Measurements from ENCODE around the gene ZNF236. TPM values are rescaled to one million over a fixed set of nuclear protein-coding genes. Genes with fewer than 3 reads are reported as not detected.
"Not testable (repeated sequence)": the region's sequence is repeated elsewhere in the genome, so short reads cannot be mapped to it uniquely, and the experiment has no call there.

The ZNF236 gene
- total RNA-seq, 2 experiments from 2014 or later: 18.2 to 24.3 TPM

DNA sequence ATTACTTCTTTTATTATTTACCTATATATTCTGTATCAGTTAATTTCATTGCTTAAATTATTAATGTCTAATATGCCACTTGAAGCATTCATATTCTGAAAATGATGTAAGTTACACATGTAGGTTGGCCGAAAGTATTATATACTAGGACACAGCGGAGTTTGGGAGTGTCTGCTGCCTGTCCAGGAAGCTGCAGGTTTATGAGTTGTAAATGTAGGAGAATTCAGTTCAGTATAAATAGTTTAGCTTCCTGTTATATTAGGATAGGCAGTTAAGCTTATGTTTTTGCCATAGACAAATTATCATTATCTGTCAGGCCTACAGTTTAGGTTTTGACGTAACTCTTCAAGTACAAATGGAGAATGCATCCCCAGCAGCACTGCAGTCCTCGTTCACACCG is 18.9 kb upstream of the ZNF236 start:
- peaks cover 4% of the 10 kb centered on the region for H3K36me3 Mint-ChIP-seq (ENCODE audit: low read depth)
- H3K9me3 Mint-ChIP-seq (ENCODE audit: insufficient read depth): no peaks in the 10 kb centered on the region
- peaks cover 4% of the 10 kb centered on the region for H3K27me3 Mint-ChIP-seq (ENCODE audit: low read depth)
- ChIA-PET CTCF (interaction anchor here (0.6 to 4.5 kb wide), 56 partner anchors 9 to 847 kb away, joined by 3 to 64 read pairs (median 5); partner anchors contain the start of gene ZNF236), POLR2A (interaction anchor here (1.7 kb wide), 1 partner anchor 18 kb away, joined by 4 read pairs; the partner anchor contains the start of gene ZNF236)
- no peak overlapping the region for H3K27ac Mint-ChIP-seq
- H3K4me1 Mint-ChIP-seq (ENCODE audit: low read depth): peaks cover 14% of the 10 kb centered on the region
- DNase-seq: no peak
- no peak for ATAC-seq
- no peak overlapping the region for H3K4me3 Mint-ChIP-seq

DNA sequence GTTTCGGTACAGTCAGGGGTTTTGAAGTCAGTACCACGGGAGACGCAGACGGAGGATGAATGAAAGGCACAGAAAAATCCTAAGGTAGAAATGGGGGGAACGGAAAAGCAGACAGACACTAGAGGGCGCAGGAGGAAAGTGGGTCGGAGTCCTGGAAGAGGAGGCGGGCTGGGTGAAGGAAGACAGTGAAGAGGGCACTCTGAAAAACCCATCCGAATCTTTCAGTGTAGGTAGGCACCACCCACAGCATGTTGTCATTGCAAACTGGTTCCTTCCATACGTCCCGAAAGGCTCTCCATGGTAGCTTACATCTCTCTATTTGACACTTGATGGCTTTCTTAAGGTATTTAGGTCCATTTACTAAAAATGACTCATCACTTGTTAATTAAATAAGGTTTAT is 18.5 kb upstream of the ZNF236 start:
- POLR2A ChIA-PET: interaction anchor here (1.7 kb wide), 1 partner anchor 18 kb away, joined by 4 read pairs; the partner anchor contains the start of gene ZNF236
- Mint-ChIP-seq H3K27me3 (ENCODE audit: low read depth) (peaks cover 4% of the 10 kb centered on the region), H3K9me3 (ENCODE audit: insufficient read depth) (no peaks in the 10 kb centered on the region), H3K4me3 (no peak overlapping the region), H3K4me1 (ENCODE audit: low read depth) (peaks cover 14% of the 10 kb centered on the region), H3K36me3 (ENCODE audit: low read depth) (peaks cover 4% of the 10 kb centered on the region), H3K27ac (no peak overlapping the region)
- DNase-seq: peak; percentile 81
- ATAC-seq: peak; percentile 77
- CTCF ChIA-PET: interaction anchor here (0.6 to 4.5 kb wide), 47 partner anchors 9 to 847 kb away, joined by 3 to 64 read pairs (median 6); partner anchors contain the start of gene ZNF236

DNA sequence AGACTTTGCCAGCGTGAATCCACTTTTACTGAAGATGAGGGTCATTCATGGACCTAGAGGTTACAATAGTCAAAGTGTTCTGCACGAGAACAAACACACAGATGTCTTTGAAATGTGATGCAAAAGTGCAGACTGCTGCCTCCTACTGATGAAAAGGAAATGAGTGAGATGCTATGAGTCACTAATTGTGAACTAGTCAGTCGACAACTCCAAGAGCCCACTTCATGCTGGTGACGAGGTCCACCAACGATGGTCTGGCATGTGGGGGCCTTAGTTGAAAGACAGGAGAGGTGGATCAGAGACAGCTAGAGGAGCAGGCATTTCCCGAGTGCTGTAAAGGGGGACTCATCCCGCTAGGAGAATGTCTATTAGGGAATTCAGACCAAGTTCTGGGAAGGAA is 17.1 kb upstream of the ZNF236 start:
- H3K36me3 Mint-ChIP-seq (ENCODE audit: low read depth): peaks cover 4% of the 10 kb centered on the region
- ATAC-seq: no peak
- POLR2A ChIA-PET: no interaction called here
- CTCF ChIA-PET: no interaction called here
- no peak overlapping the region for H3K4me3 Mint-ChIP-seq
- peaks cover 14% of the 10 kb centered on the region for H3K4me1 Mint-ChIP-seq (ENCODE audit: low read depth)
- H3K27ac Mint-ChIP-seq: no peak overlapping the region
- H3K27me3 Mint-ChIP-seq (ENCODE audit: low read depth): peaks cover 2% of the 10 kb centered on the region
- no peak for DNase-seq
- H3K9me3 Mint-ChIP-seq (ENCODE audit: insufficient read depth): no peaks in the 10 kb centered on the region

DNA sequence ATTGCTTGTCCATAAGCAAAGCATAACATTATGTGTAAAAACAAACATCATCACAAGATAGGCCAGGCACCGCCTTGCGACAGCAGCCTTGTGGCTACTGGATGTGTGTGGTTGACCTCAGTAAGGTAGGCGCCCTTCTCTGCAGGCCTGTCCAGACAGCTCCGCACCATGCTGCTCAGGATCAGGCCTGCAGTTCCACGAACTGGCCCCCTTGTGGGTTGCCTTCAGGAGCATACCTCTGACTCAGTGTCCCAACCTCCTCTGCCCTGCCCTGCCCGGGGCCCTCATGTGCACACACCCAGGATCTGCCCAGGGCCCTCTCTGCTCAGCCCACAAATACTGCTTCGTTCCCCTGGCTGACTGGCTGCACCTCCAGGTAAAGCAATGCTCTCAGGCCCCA is 16.1 kb upstream of the ZNF236 start:
- ChIA-PET CTCF (no interaction called here), POLR2A (no interaction called here)
- Mint-ChIP-seq H3K9me3 (ENCODE audit: insufficient read depth) (no peaks in the 10 kb centered on the region), H3K27ac (no peak overlapping the region), H3K27me3 (ENCODE audit: low read depth) (peaks cover 2% of the 10 kb centered on the region), H3K36me3 (ENCODE audit: low read depth) (peaks cover 4% of the 10 kb centered on the region), H3K4me1 (ENCODE audit: low read depth) (peaks cover 14% of the 10 kb centered on the region), H3K4me3 (no peak overlapping the region)
- DNase-seq (no peak), ATAC-seq (no peak)

DNA sequence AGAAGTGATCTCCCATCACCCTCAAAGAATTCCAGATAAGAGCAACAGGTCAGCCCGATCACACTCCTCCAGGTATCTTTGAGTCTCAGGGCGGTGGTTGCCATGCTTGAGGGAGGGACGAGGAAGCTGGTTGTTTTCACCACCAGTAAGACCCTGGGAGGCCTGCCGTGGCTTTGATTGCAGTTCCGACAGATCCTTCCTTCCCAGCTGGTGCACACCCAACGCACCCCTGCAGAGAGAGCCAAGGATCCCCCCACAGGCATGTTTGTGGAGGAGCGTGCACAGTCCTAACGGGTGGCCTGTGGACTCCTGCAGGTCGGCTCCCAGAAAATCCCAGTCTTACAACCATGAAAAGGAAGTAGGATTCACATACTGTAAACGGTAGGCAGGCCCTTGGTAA is 13.8 kb upstream of the ZNF236 start:
- ChIA-PET POLR2A (no interaction called here), CTCF (no interaction called here)
- DNase-seq: no peak
- Mint-ChIP-seq H3K27me3 (ENCODE audit: low read depth) (no peaks in the 10 kb centered on the region), H3K4me1 (ENCODE audit: low read depth) (peaks cover 11% of the 10 kb centered on the region), H3K4me3 (no peak overlapping the region), H3K27ac (no peak overlapping the region), H3K36me3 (ENCODE audit: low read depth) (peaks cover 11% of the 10 kb centered on the region), H3K9me3 (ENCODE audit: insufficient read depth) (no peaks in the 10 kb centered on the region)
- ATAC-seq: no peak

DNA sequence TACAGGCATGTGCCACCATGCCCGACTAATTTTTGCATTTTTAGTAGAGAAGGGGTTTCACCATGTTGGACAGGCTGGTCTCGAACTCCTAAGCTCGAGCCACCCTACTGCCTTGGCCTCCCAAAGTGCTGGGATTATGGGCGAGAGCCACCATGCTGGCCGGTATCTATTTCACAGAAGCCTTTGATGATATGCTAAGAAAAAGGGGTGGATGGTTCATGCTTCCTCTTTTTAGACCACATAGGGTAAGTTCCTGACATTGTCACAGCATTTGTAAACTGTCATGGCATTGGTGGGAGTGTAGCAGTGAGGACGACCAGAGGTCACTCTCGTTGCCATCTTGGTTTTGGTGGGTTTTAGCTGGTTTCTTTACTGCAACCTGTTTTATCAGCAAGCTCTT is 10.8 kb upstream of the ZNF236 start:
- H3K27ac Mint-ChIP-seq; H3K27me3 Mint-ChIP-seq (ENCODE audit: low read depth); H3K4me3 Mint-ChIP-seq; H3K4me1 Mint-ChIP-seq (ENCODE audit: low read depth); ATAC-seq; DNase-seq; H3K9me3 Mint-ChIP-seq (ENCODE audit: insufficient read depth); POLR2A ChIA-PET: not testable (repeated sequence)
- CTCF ChIA-PET: interaction anchor here (3.9 kb wide), 1 partner anchor 9 kb away, joined by 33 read pairs; no protein-coding TSS in a partner anchor
- H3K36me3 Mint-ChIP-seq (ENCODE audit: low read depth): peaks cover 21% of the 10 kb centered on the region

DNA sequence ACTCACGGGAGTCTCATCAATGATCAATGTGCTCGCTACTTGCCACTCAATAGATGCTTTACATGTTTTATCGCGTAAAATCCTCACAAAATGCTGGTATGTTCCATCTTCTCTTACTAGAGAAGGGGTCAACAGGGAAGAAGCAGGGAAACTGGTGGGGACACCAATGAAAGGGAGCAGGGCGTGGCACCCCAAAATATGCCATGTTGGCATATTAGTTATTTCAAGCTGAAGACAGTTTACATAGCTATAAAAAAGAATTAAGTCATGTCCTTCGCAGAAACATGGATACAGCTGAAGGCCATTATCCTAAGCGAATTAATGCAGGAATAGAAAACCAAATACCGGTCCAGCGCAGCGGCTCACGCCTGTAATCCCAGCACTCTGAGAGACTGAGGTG is 8.1 kb upstream of the ZNF236 start:
- no peak overlapping the region for H3K4me3 Mint-ChIP-seq
- H3K4me1 Mint-ChIP-seq (ENCODE audit: low read depth): peaks cover 11% of the 10 kb centered on the region
- ATAC-seq (no peak), DNase-seq (no peak)
- no peak overlapping the region for H3K27ac Mint-ChIP-seq
- H3K36me3 Mint-ChIP-seq (ENCODE audit: low read depth): peaks cover 30% of the 10 kb centered on the region
- ChIA-PET CTCF (interaction anchor here (3.9 kb wide), 1 partner anchor 12 kb away, joined by 33 read pairs; no protein-coding TSS in a partner anchor), POLR2A (no interaction called here)
- no peaks in the 10 kb centered on the region for H3K27me3 Mint-ChIP-seq (ENCODE audit: low read depth)
- H3K9me3 Mint-ChIP-seq (ENCODE audit: insufficient read depth): no peaks in the 10 kb centered on the region

DNA sequence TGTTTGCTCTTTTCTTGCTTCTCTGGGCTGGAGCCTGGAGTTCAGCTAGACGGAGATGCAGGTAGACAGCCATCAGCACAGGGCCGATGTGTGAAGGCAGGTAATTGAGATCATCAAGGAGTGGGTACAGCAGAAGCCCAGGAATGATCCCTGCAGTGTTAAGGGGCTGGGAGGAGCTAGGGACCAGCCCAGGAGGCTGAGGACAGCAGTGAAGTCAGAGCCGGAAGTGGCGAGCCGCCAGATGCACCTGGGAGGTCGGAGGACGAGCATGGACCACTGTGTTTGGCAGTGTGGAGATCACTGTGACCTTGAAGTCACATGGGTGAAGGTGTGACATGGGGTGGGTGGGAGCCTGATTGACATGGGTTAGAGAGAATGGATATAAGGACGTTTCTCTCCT is 6.2 kb upstream of the ZNF236 start:
- H3K27ac Mint-ChIP-seq: no peak overlapping the region

DNA sequence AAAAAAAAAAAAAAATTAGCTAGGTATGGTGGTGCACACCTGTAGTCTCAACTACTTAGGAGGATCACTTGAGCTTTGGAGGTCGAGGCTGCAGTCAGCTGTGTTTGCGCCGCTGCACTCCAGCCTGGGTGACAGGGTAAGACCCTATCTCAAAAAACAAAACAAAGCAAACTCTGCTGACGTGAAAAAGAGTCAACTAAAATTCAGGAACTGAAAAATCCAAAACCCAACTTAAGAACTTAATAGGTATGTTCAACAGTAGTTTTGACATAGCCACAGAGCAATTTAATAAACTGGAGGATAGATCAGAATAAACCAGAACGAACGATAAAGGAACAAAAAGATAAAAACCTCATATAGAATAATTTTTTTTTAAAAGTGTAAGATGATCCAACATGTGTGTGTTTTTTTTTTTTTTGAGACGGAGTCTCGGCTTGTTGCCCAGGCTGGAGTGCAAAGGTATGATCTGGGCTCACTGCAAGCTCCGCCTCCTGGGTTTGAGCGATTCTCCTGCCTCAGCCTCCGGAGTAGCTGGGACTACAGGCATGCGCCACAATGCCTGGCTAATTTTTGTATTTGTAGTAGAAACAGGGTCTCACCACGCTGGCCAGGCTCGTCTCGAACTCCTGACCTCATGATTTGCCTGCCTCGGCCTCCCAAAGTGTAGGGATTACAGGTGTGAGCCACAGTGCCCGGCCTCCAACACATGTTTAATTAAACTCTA is 4.3 kb upstream of the ZNF236 start:
- ChIA-PET POLR2A (interaction anchor here (0.8 kb wide), 1 partner anchor 16 kb away, joined by 3 read pairs; no protein-coding TSS in a partner anchor), CTCF (interaction anchor here (1.7 kb wide), 1 partner anchor 15 kb away, joined by 6 read pairs; no protein-coding TSS in a partner anchor)
- H3K27me3 Mint-ChIP-seq (ENCODE audit: low read depth): no peaks in the 10 kb centered on the region
- DNase-seq: no peak
- H3K4me1 Mint-ChIP-seq (ENCODE audit: low read depth): peaks cover 20% of the 10 kb centered on the region
- no peak overlapping the region for H3K4me3 Mint-ChIP-seq
- ATAC-seq: no peak
- no peak overlapping the region for H3K27ac Mint-ChIP-seq
- H3K9me3 Mint-ChIP-seq (ENCODE audit: insufficient read depth): no peaks in the 10 kb centered on the region
- peaks cover 44% of the 10 kb centered on the region for H3K36me3 Mint-ChIP-seq (ENCODE audit: low read depth)

More for the DNA sequence above, 6.2 kb upstream of the ZNF236 start:
- Mint-ChIP-seq H3K27me3 (ENCODE audit: low read depth) (no peaks in the 10 kb centered on the region), H3K4me3 (no peak overlapping the region), H3K4me1 (ENCODE audit: low read depth) (peaks cover 25% of the 10 kb centered on the region), H3K36me3 (ENCODE audit: low read depth) (peaks cover 43% of the 10 kb centered on the region), H3K9me3 (ENCODE audit: insufficient read depth) (no peaks in the 10 kb centered on the region)
- ChIA-PET POLR2A (interaction anchor here (0.5 kb wide), 1 partner anchor 15 kb away, joined by 3 read pairs; no protein-coding TSS in a partner anchor), CTCF (no interaction called here)
- ATAC-seq (no peak), DNase-seq (no peak)

DNA sequence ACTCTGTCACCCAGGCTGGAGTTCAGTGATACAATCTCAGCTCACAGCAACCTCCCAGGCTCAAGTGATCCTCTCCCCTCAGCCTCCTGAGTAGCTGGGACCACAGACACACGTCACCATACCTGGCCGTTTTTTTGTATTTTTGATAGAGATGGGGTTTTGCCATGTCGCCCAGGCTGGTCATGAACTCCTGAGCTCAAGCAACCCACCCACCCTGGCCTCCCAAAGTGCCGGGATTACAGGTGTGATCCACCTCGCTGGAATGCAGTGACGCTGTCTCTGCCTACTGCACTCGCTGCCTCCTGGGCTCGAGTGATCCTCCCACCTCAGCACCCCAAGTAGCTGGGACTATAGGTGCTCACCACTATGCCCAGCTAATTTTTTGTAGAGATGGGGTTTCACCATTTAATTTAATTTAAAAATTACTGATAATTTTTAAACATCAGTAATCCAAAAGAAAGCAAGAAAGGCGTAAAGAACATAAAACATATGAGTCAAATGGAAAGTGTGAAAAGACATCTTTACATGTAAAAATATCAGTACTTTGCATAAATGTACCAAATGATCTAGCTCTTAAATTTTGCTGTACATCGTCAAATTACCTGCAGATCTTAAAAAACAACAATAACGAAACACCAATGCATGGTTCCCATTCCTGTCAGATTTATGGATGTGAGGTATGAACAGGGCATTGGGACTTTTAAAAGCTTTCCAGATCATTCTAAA is 2.8 kb upstream of the ZNF236 start:
- Mint-ChIP-seq H3K27ac (peak overlapping the region; percentile 50), H3K9me3 (ENCODE audit: insufficient read depth) (no peaks in the 10 kb centered on the region), H3K36me3 (ENCODE audit: low read depth) (peaks cover 39% of the 10 kb centered on the region), H3K27me3 (ENCODE audit: low read depth) (no peaks in the 10 kb centered on the region), H3K4me1 (ENCODE audit: low read depth) (peaks cover 33% of the 10 kb centered on the region), H3K4me3 (peak overlapping the region; percentile 48)
- ChIA-PET POLR2A (no interaction called here), CTCF (interaction anchor here (0.7 to 3.3 kb wide), 2 partner anchors 17 to 393 kb away, joined by 3 to 64 read pairs; no protein-coding TSS in a partner anchor)
- DNase-seq: no peak
- no peak for ATAC-seq

DNA sequence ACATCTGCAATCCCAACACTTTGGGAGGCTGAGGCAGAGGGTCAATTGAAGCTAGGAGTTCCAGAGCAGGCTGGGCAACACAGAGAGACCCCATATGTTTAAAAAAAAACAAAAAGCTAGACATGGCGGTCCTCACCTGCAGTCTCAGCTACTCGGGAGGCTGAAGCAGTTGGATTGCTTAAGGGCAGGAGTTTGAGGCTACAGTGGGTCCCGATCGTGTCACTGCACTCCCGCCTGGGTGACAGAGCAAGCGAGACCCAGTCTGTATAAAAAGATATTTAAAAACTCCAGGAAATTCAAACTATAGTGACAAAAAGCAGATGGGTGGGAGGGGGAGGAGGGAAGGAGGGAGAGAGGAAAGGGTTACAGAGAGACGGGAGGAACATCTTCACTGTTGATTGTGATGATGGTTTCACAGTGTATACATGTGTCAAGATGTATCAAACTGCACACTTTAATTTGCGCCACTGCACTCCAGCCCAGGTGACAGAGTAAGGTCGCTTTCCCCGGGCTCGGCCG is 942 bp upstream of the ZNF236 start:
- H3K9me3 Mint-ChIP-seq (ENCODE audit: insufficient read depth): no peaks in the 10 kb centered on the region
- DNase-seq: no peak
- ChIA-PET CTCF (interaction anchor here (0.7 to 3.3 kb wide), 3 partner anchors 19 to 176 kb away, joined by 3 to 64 read pairs (median 4); no protein-coding TSS in a partner anchor), POLR2A (interaction anchor here (0.8 to 3.4 kb wide), 6 partner anchors 16 to 353 kb away, joined by 4 to 13 read pairs (median 5); no protein-coding TSS in a partner anchor)
- peak overlapping the region; percentile 92 for H3K4me3 Mint-ChIP-seq
- H3K27ac Mint-ChIP-seq: peak overlapping the region; percentile 91
- peaks cover 34% of the 10 kb centered on the region for H3K36me3 Mint-ChIP-seq (ENCODE audit: low read depth)
- H3K27me3 Mint-ChIP-seq (ENCODE audit: low read depth): no peaks in the 10 kb centered on the region
- no peak for ATAC-seq
- H3K4me1 Mint-ChIP-seq (ENCODE audit: low read depth): peaks cover 41% of the 10 kb centered on the region

All from activated CD8-positive, alpha-beta T cell treated with anti-CD3 and anti-CD28 coated beads, Interleukin-2, amount 10 ng/mL, durations not matched to agents 7 days and 5 days (primary cell).